ENCODE measurements around the gene CREB3L2. TPM values are rescaled to one million over a fixed set of nuclear protein-coding genes. Genes with fewer than 3 reads are reported as not detected.

Gene CREB3L2
- total RNA-seq, 1 experiment from 2014 or later, result 4.1 TPM

GRCh38 chr7:137961200-137962177 is 40.4 kb downstream of the CREB3L2 start:
- in situ Hi-C loops (cut with HindIII; ENCODE audit: low sequenced_read_pairs), result no loop called here

DNA sequence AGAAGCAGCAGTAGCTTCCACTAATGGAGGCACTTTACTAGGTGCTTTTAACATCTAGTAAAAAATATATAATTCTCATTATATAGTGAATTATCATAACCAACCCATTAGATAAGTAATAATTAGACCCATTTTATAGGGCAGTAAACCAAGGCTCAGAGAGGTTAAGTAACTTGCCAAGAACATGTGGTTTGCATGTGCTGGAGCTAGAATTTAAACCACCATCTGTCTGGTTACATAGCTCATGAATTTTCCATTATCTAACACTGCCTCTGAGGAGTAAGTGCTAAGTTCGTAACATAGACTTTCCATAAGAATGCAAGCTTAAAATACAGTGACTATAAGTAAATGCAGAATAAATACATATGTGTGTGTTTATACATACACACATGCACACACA is 41.9 kb downstream of the CREB3L2 start:
- in situ Hi-C loops (cut with HindIII; ENCODE audit: low sequenced_read_pairs), result no loop called here
- DNase-seq (ENCODE audit: low spot score), result no peak

More at GRCh38 chr7:137961200-137962177, 40.4 kb downstream of the CREB3L2 start:
- DNase-seq (ENCODE audit: low spot score), result no peak

GRCh38 chr7:137958470-137959431 is 43.1 kb downstream of the CREB3L2 start:
- no peak for DNase-seq (ENCODE audit: low spot score)

DNA sequence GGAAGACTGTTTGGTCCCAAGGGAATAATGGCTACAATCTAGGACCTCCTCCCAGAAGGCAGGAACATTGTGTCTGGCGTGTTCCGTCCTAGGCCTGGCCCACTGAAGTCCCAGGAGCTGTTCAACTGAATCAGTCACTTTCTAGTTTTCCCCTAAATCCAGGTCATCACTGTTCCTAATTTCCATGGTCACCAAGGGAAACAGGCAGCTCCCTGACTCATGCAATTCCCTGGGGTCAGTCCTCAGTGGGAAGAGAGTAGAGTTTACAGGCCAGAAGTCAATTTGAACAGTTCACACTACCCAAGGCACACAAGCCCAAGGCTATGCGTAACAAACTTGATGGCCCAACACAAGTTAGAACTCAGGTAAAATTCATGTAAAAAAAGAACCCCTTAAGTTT is 44.0 kb downstream of the CREB3L2 start:
- no peak for DNase-seq (ENCODE audit: low spot score)
- in situ Hi-C loops (cut with HindIII; ENCODE audit: low sequenced_read_pairs), result no loop called here

More at GRCh38 chr7:137958470-137959431, 43.1 kb downstream of the CREB3L2 start:
- in situ Hi-C loops (cut with HindIII; ENCODE audit: low sequenced_read_pairs), result no loop called here

GRCh38 chr7:137956591-137956990 is 45.3 kb downstream of the CREB3L2 start:
- no peak for DNase-seq (ENCODE audit: low spot score)
- in situ Hi-C loops (cut with HindIII; ENCODE audit: low sequenced_read_pairs), result no loop called here

DNA sequence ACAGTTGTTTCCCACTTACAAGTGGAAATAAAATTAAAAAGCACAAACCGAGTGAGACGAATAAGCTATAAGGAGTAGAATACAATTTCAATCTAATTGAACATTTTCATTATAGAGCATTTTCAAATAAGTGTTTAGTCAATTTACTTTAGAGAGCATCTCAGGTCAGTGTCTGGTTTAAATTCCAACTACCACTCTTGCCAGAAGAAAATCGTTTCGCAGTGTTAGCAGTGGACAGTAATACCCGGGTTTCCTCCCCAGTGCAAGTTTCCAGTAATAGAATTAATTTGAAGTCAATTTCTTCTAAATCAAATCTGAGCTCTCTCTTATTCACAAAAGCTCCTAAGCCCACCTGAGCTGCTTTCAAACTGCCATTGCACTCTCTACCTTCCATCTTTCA is 45.7 kb downstream of the CREB3L2 start:
- in situ Hi-C loops (cut with HindIII; ENCODE audit: low sequenced_read_pairs), result no loop called here

DNA sequence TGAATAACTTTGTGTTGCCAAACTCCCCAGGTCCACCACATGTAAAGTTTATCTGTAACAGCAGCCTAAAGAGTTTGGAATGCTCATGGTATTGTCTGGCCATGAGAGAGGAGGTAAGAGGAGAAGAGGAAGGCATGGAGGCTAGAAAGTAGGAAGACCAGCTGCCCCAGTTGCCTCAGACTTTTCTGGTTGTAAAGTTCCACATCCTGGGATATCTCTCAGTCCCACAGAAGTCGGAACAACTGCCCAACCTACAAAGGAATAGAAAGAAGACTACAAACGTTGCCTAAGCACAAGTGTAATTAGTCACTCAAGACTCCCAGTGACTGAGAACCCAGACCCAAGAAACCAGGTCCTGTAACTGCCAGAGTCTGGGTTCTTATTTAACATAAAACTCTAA is 47.3 kb downstream of the CREB3L2 start:
- DNase-seq (ENCODE audit: low spot score), result no peak
- in situ Hi-C loops (cut with HindIII; ENCODE audit: low sequenced_read_pairs), result no loop called here

More for the DNA sequence above, 45.7 kb downstream of the CREB3L2 start:
- no peak for DNase-seq (ENCODE audit: low spot score)

GRCh38 chr7:137953665-137954470 is 48.0 kb downstream of the CREB3L2 start:
- in situ Hi-C loops (cut with HindIII; ENCODE audit: low sequenced_read_pairs), result no loop called here
- no peak for DNase-seq (ENCODE audit: low spot score)

DNA sequence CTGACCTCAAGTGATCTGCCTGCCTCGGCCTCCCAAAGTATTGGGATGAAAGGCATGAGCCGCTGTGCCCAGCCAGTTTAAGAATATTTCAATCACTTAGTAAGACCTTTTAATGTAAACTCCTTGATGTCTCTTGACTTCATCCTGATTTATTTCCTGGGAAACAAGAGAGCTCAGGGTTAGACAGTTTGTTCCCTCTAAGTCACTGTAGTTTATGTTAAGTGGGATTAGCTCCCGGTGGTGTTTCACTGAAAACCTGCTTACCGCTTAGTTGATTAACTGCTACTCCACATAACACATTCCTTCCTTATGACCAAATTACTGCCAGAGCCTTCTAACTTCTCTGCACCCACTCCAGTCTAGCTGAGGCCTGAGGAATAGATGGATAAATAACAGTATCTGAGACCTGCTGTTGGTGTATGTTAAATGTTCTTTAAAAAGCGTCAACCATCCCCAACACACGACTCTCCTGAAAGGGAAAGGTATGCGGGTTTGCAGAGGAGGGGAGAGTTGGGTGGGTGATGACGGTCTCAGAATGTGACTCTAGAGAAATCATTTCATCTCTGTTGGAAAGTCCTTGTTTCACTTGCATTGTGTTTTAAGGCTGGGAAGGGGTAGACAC is 48.7 kb downstream of the CREB3L2 start:
- in situ Hi-C loops (cut with HindIII; ENCODE audit: low sequenced_read_pairs), result no loop called here

DNA sequence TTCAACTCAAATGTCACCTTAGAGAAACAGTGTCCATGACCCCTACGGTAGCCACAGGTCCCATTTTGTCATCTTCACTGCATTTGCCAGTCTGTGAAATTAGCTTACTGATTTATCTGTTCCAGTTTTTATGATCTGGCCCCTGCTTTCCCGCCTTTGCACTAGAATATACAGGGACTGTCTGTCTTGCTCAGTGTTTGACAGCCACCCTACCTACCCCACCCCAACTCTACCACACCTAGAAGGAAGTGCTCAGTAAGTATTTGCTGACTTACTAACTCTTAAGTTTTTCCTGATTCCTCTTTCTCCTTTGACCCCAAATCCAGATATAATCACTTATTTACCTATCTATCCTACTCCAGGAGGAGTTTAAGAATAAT is 49.5 kb downstream of the CREB3L2 start:
- DNase-seq (ENCODE audit: low spot score), result no peak
- in situ Hi-C loops (cut with HindIII; ENCODE audit: low sequenced_read_pairs), result no loop called here

More for the DNA sequence above, 48.7 kb downstream of the CREB3L2 start:
- DNase-seq (ENCODE audit: low spot score), result no peak

- in situ Hi-C loops (cut with HindIII; ENCODE audit: low sequenced_read_pairs), result no loop called here
- no peak for DNase-seq (ENCODE audit: low spot score)
These were observed 50.0 kb downstream of the CREB3L2 start for GRCh38 chr7:137951700-137952425.

DNA sequence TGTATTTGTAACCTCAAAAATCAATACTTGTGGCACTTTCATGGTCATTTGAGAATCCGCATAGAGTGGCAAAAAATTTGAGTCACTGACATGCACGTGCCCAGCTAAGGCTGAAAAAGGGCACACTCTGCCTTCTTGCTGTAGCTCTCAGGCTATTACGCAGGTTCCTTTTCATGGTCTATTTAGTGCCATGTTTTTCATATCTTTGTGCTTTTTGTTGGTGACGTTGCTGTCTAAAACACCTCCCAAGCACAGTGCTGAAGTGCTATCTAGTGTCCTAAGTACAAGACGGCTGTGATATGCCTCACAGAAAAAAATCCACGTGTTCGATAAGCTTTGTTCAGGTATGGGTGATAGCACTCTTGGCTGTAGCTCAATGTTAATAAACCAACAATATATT is 50.9 kb downstream of the CREB3L2 start:
- in situ Hi-C loops (cut with HindIII; ENCODE audit: low sequenced_read_pairs), result no loop called here
- no peak for DNase-seq (ENCODE audit: low spot score)

- no peak for DNase-seq (ENCODE audit: low spot score)
- in situ Hi-C loops (cut with HindIII; ENCODE audit: low sequenced_read_pairs), result no loop called here
These were observed 51.6 kb downstream of the CREB3L2 start for GRCh38 chr7:137950263-137950621.

DNA sequence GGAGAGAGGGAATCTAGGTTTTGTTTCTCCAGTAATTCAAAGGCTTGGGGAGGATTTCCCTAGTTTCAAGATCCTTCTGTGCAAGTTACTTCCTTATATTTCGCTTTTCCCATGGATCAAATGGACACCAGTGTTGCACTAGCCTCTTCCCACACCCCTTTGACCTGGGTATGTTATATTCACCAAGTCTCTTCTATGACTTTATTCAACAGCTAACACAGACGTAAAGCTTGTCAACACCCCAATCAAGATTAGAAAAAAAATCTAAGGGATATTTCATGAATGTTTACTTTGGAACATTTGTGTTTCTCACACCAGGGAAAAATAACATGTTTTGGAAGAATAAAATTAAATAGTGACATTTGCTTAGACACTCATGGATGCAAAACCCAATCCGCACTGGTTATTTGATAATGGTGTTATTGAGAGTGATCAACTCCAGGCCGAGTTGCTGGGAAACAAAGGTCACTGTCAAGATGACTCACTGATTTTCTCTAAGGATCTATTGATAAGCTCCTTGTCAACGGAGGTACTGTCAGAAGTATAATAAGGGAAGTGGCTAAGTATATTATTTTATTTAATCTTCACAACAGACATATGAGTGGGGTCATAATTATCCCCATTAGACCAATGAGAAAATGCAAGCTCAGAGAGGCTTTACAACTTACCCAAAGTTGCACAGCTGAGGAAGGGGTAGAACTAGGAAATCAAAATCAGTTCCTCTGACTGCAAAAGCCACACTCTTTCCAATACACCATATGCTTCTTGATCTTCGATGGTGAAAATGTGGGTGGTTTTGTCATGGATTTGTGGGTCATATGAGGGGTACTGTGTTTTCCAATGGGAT is 52.2 kb downstream of the CREB3L2 start:
- no peak for DNase-seq (ENCODE audit: low spot score)
- in situ Hi-C loops (cut with HindIII; ENCODE audit: low sequenced_read_pairs), result no loop called here

- in situ Hi-C loops (cut with HindIII; ENCODE audit: low sequenced_read_pairs), result no loop called here
- no peak for DNase-seq (ENCODE audit: low spot score)
These were observed 53.0 kb downstream of the CREB3L2 start for GRCh38 chr7:137948845-137949330.

DNA sequence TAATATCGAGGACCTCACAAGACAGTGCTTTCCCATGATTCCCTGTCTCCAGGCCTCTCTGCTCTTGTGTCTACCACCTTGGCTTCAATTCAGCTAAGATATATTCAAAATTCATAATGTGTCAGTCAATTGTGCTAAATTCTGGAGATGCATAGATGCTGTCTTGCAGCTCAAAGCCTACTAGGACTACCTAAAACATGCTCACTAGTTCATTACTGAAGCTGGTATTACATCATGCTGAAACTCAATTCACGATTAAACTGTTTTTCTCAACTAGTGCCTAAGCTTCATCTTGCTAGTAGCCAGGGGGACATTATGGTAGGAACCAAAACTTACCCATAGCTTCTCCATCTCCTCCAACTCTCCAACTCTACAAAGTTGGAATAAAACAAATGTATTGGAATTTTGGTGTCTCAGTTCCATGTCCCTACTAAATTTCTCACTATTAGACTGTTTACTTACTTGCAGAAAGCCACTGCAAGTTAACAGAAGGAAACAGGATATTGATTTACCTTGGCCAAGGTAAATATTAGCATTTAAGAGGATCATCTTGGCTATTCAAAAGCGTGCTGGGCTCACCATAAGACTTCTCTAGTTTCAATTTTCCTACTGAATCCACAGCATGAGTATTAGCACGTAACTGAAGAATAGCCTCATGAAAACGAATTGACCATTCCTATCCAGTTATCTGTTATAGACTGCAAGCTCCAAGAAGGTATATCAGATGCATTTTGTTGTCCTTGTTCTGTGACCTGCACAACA is 53.6 kb downstream of the CREB3L2 start:
- in situ Hi-C loops (cut with HindIII; ENCODE audit: low sequenced_read_pairs), result no loop called here
- no peak for DNase-seq (ENCODE audit: low spot score)

Measured in G401 (cell line).